ENCODE data around the gene PGC.

PGC gene

GRCh38 chr6:41732149-41732548 is 15.0 kb downstream of the PGC start:
- no peak for DNase-seq

GRCh38 chr6:41731561-41732086 is 15.6 kb downstream of the PGC start:
- peak in 1 of 58 donors; percentile 31 for DNase-seq

GRCh38 chr6:41730531-41731436 is 16.4 kb downstream of the PGC start:
- peak in 4 of 58 donors; percentile 7 to 48 (median 25) for DNase-seq

- no peak for DNase-seq
Observed at GRCh38 chr6:41729624-41730023, 17.6 kb downstream of the PGC start.

- DNase-seq: no peak
Observed at GRCh38 chr6:41728954-41729353, 18.2 kb downstream of the PGC start.

- DNase-seq: peak in 25 of 58 donors; percentile 13 to 92 (median 53)
Observed at GRCh38 chr6:41728073-41728936, 18.9 kb downstream of the PGC start.

- no peak for DNase-seq
Observed at GRCh38 chr6:41727705-41728072, 19.5 kb downstream of the PGC start.

GRCh38 chr6:41726876-41727275 is 20.3 kb downstream of the PGC start:
- no peak for DNase-seq

GRCh38 chr6:41724586-41725501 is 22.4 kb downstream of the PGC start:
- DNase-seq: no peak

- DNase-seq: no peak
Observed at GRCh38 chr6:41724228-41724580, 23.0 kb downstream of the PGC start.

- DNase-seq: peak in 36 of 58 donors; percentile 13 to 70 (median 34)
Observed at GRCh38 chr6:41723530-41724227, 23.5 kb downstream of the PGC start.

GRCh38 chr6:41722969-41723529 is 24.1 kb downstream of the PGC start:
- no peak for DNase-seq

- no peak for DNase-seq
Observed at GRCh38 chr6:41721414-41721813, 25.8 kb downstream of the PGC start.

GRCh38 chr6:41720783-41721182 is 26.4 kb downstream of the PGC start:
- DNase-seq: no peak

GRCh38 chr6:41720262-41720620 is 27.0 kb downstream of the PGC start:
- no peak for DNase-seq

GRCh38 chr6:41719436-41720261 is 27.5 kb downstream of the PGC start:
- no peak for DNase-seq

- DNase-seq: no peak
Observed at GRCh38 chr6:41718828-41719227, 28.4 kb downstream of the PGC start.

- no peak for DNase-seq
Observed at GRCh38 chr6:41717392-41717736, 29.8 kb downstream of the PGC start.
